OCI-LY1 (cell line): ENCODE measurements around the gene ZSWIM3.

Experiments used
- H2AFZ ChIP-seq: fragments of 200-600 bp; sonication (generic), shearing (Covaris generic); 2 replicates; pipeline ENCODE4 v1.6.0; 2014; ENCODE audit warnings: antibody characterized with exemption, mild to moderate bottlenecking, low read length
- H3F3A ChIP-seq: fragments of 200-600 bp; sonication (generic), shearing (Covaris generic); 2 replicates; pipeline ENCODE4 v1.6.0; 2014; ENCODE audit warnings: mild to moderate bottlenecking, antibody characterized with exemption, low read length, moderate library complexity; ENCODE audit not compliant: insufficient read depth
- H3K27ac ChIP-seq: fragments of 200-600 bp; sonication (generic); 2 replicates; pipeline ENCODE4 v1.5.1; 2014; ENCODE audit warnings: low read length, mixed run types, mild to moderate bottlenecking, low read depth; ENCODE audit not compliant: poor library complexity, severe bottlenecking
- H3K27me3 ChIP-seq: fragments of 200-600 bp; sonication (generic); 2 replicates; pipeline ENCODE4 v1.6.0; 2014; ENCODE audit warnings: antibody characterized with exemption, mild to moderate bottlenecking, low read length, moderate library complexity; ENCODE audit not compliant: insufficient read depth
- H3K36me3 ChIP-seq: fragments of 200-600 bp; sonication (generic); 2 replicates; pipeline ENCODE4 v1.6.1; 2014; ENCODE audit warnings: mild to moderate bottlenecking, antibody characterized with exemption, low read length, moderate library complexity, mixed read lengths; ENCODE audit not compliant: insufficient read depth
- H3K4me1 ChIP-seq: fragments of 200-600 bp; sonication (generic); 2 replicates; pipeline ENCODE4 v1.5.1; 2014; ENCODE audit warnings: mild to moderate bottlenecking, low read length, moderate library complexity; ENCODE audit not compliant: insufficient read depth, severe bottlenecking
- H3K4me2 ChIP-seq: fragments of 200-600 bp; sonication (generic), shearing (Covaris generic); 2 replicates; pipeline ENCODE4 v1.6.1; 2014; ENCODE audit warnings: low read length
- H3K4me3 ChIP-seq: fragments of 200-600 bp; sonication (generic); 2 replicates; pipeline ENCODE4 v1.5.1; 2014; ENCODE audit warnings: low read length, low read depth, mild to moderate bottlenecking, mixed read lengths; ENCODE audit not compliant: poor library complexity, severe bottlenecking
- H3K79me2 ChIP-seq: fragments of 200-600 bp; shearing (Covaris generic); 2 replicates; pipeline ENCODE4 v1.6.1; 2016; ENCODE audit warnings: mixed run types, low read length, mixed read lengths; ENCODE audit not compliant: insufficient read depth
- H3K9ac ChIP-seq: fragments of 200-600 bp; sonication (generic), shearing (Covaris generic); 2 replicates; pipeline ENCODE4 v1.6.1; 2014; ENCODE audit warnings: mild to moderate bottlenecking, low read length, mixed read lengths
- H3K9me2 ChIP-seq: fragments of 200-600 bp; sonication (generic), shearing (Covaris generic); 2 replicates; pipeline ENCODE4 v1.6.1; 2014; ENCODE audit warnings: low read depth, mild to moderate bottlenecking, low read length, mixed read lengths
- H3K9me3 ChIP-seq: fragments of 200-600 bp; shearing (Covaris generic); 2 replicates; pipeline ENCODE4 v1.6.1; 2014; ENCODE audit warnings: low read length, mixed read lengths
- H4K20me1 ChIP-seq: fragments of 200-600 bp; sonication (generic), shearing (Covaris generic); 2 replicates; pipeline ENCODE4 v1.6.0; 2016; ENCODE audit warnings: mild to moderate bottlenecking, low read length; ENCODE audit not compliant: insufficient read depth
- CTCF ChIP-seq: fragments of 200-600 bp; sonication (generic), shearing (Covaris generic); IDR thresholded peaks from 2 replicates; pipeline ENCODE4 v1.5.1; 2017; ENCODE audit warnings: mild to moderate bottlenecking, antibody characterized with exemption, low read length, moderate library complexity, mixed read lengths
- EZH2 ChIP-seq: fragments of 200-600 bp; sonication (generic), shearing (Covaris generic); IDR thresholded peaks from 2 replicates; pipeline ENCODE4 v1.8.0; 2017; ENCODE audit warnings: borderline replicate concordance, mixed run types, mild to moderate bottlenecking, antibody characterized with exemption, low read length, moderate library complexity, mixed read lengths

Gene ZSWIM3

GRCh38 chr20:45813006-45813340 lies 44.4 kb upstream of the ZSWIM3 start:
- Histone ChIP-seq H2AFZ (no peak overlapping the region), H3K4me3 (peak overlapping the region; percentile 96), H3K4me1 (peaks cover 11% of the 10 kb centered on the region), H3K27me3 (no peaks in the 10 kb centered on the region), H3K27ac (peak overlapping the region; percentile 73), H3F3A (peaks cover 8% of the 10 kb centered on the region; the same call in 1 of the 2 replicates), H3K36me3 (peaks cover 86% of the 10 kb centered on the region), H3K9ac (peak overlapping the region; percentile 97), H3K9me3 (peaks cover 6% of the 10 kb centered on the region), H3K4me2 (peak overlapping the region; percentile 81), H3K9me2 (no peaks in the 10 kb centered on the region), H3K79me2 (peaks cover 10% of the 10 kb centered on the region; the same call in 1 of the 2 replicates), H4K20me1 (no peaks in the 10 kb centered on the region)
- TF ChIP-seq EZH2 = no peak
- no peak for TF ChIP-seq CTCF

DNA sequence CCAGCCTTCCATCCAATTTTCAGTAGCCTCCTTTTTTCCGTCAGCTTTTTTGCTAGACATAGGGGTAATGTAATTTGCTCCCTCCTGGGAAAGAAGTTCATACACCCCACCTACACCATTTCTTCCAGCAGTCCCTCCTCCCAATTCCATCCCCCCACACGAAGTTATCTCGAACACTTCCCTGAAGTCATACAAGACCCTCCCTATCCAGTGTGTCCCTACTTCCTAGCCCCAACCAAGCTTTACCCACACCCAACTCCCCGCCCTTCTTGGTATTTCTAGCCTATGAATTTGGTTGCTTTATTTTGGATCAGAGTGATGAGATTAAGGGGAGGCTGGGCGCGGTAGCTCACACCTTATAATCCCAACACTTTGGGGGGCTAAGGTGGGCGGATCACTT lies 43.9 kb upstream of the ZSWIM3 start:
- peak overlapping the region; percentile 96 for H3K4me3 ChIP-seq
- peaks cover 6% of the 10 kb centered on the region for H3K9me3 ChIP-seq
- H3K4me1 ChIP-seq = peaks cover 11% of the 10 kb centered on the region
- H3K79me2 ChIP-seq = peaks cover 10% of the 10 kb centered on the region; the same call in 1 of the 2 replicates
- no peak overlapping the region for H2AFZ ChIP-seq
- no peaks in the 10 kb centered on the region for H3K27me3 ChIP-seq
- peak overlapping the region; percentile 73 for H3K27ac ChIP-seq
- H3K9me2 ChIP-seq = no peaks in the 10 kb centered on the region
- H3K9ac ChIP-seq = peak overlapping the region; percentile 97
- H3K4me2 ChIP-seq = peak overlapping the region; percentile 81
- H3F3A ChIP-seq = peaks cover 12% of the 10 kb centered on the region; the same call in 1 of the 2 replicates
- peaks cover 84% of the 10 kb centered on the region for H3K36me3 ChIP-seq
- H4K20me1 ChIP-seq = no peaks in the 10 kb centered on the region
- TF ChIP-seq CTCF (no peak), EZH2 (no peak)

DNA sequence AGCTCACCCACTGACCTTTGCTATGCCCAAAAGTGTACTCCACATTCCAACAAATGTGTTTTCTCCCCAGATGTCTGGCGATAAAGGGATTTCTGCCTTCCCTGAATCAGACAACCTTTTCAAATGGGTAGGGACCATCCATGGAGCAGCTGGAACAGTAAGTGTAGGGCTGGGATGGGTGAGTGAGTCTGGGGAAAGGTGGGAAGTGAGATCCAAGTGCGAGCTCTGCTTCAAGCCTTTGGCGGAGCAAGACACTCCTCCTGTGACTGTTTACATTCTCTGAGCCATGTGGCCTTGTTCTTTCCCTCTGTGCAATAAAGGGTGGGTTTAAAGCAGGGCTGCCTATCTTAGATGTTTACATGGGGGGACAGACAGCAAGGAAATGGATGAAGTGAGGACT lies 43.1 kb upstream of the ZSWIM3 start:
- peaks cover 11% of the 10 kb centered on the region for H3K4me1 ChIP-seq
- H3F3A ChIP-seq = peaks cover 12% of the 10 kb centered on the region; the same call in 1 of the 2 replicates
- H3K79me2 ChIP-seq = peaks cover 10% of the 10 kb centered on the region; the same call in 1 of the 2 replicates
- peaks cover 76% of the 10 kb centered on the region for H3K36me3 ChIP-seq
- no peak overlapping the region for H3K9ac ChIP-seq
- no peak overlapping the region for H3K27ac ChIP-seq
- TF ChIP-seq EZH2 (no peak), CTCF (no peak)
- no peaks in the 10 kb centered on the region for H3K27me3 ChIP-seq
- H3K4me3 ChIP-seq = no peak overlapping the region
- H3K9me3 ChIP-seq = peaks cover 6% of the 10 kb centered on the region
- H2AFZ ChIP-seq = no peak overlapping the region
- no peaks in the 10 kb centered on the region for H3K9me2 ChIP-seq
- no peaks in the 10 kb centered on the region for H4K20me1 ChIP-seq
- H3K4me2 ChIP-seq = peak overlapping the region; percentile 14; the same call in 1 of the 2 replicates
